ENCODE results near the gene SPPL3.

GRCh38 chr12:120842595-120842994 is 61.6 kb downstream of the SPPL3 start:
- TF ChIP-seq CTCF (conservative IDR thresholded peaks at IDR 0.05; ENCODE audit: low read depth, low read length): no peak
- no peak for TF ChIP-seq EZH2phosphoT487 (IDR thresholded peaks at IDR 0.05; ENCODE audit: borderline replicate concordance, low read length)
- TF ChIP-seq EZH2 (IDR thresholded peaks at IDR 0.05; ENCODE audit: low read length, unreplicated experiment): no peak

Measured in PC-3 (cell line).